Gastrocnemius medialis (tissue), 4 donors: ENCODE data around the gene PRRT1B.

Source experiments
- CTCF ChIP-seq, 5 experiments: fragments of 450-650 bp in 3 of 5; fragments of 200-600 bp in 2 of 5; sonication (generic) in 2 of 5; IDR thresholded peaks in 4 of 5; conservative IDR thresholded peaks in 1 of 5; 1 replicate in 4 of 5; 2 replicates in 1 of 5; pipeline ENCODE4 v1.5.1; 2016 to 2019; ENCODE audit warnings: antibody characterized with exemption in 5 of 5, mild to moderate bottlenecking in 3 of 5, moderate library complexity in 3 of 5
- POLR2A ChIP-seq, 2 donors: fragments of 450-650 bp; IDR thresholded peaks; one replicate each; pipeline ENCODE4 v1.6.1; 2017; ENCODE audit warnings: antibody characterized with exemption in 2 of 2, mild to moderate bottlenecking in 2 of 2, moderate library complexity in 2 of 2

- no peak for TF ChIP-seq POLR2A (IDR thresholded peaks at IDR 0.05)
- TF ChIP-seq CTCF (IDR thresholded peaks at IDR 0.05 in 4 of 5, conservative IDR thresholded peaks at IDR 0.05 in 1 of 5) = no peak
Measured at GRCh38 chr9:131597246-131597645, 51.9 kb downstream of the PRRT1B start.
